ENCODE data around the gene KLHDC3. TPM values are rescaled to one million over a fixed set of nuclear protein-coding genes. Genes with fewer than 3 reads are reported as not detected.
A peak's percentile ranks its signal among the peaks of the same experiment; 100 is the strongest.
"Not testable (repeated sequence)": the region's sequence is repeated elsewhere in the genome, so short reads cannot be mapped to it uniquely, and the experiment has no call there.

KLHDC3 gene
- total RNA-seq, 1 donor from 2014 or later: 73.8 TPM

- Mint-ChIP-seq H3K27me3 (no peaks in the 10 kb centered on the region), H3K9me3 (no peaks in the 10 kb centered on the region), H3K36me3 (ENCODE audit: low read depth) (peaks cover 13% of the 10 kb centered on the region), H3K4me1 (peaks cover 35% of the 10 kb centered on the region), H3K27ac (peak overlapping the region; percentile 97), H3K4me3 (peak overlapping the region; percentile 91)
- intact Hi-C loops (cut with micrococcal nuclease): loop anchor here (1.0 to 5.0 kb wide), 3 partner anchors 35 to 73 kb away; partner anchors contain the start of genes CNPY3, CUL7 and KLHDC3
- peak; percentile 64 for DNase-seq
These were observed 34.4 kb upstream of the KLHDC3 start for GRCh38 chr6:42979523-42980177.

GRCh38 chr6:42981836-42982235 lies 32.2 kb upstream of the KLHDC3 start:
- Mint-ChIP-seq H3K4me3 (peak overlapping the region; percentile 1), H3K27ac (peak overlapping the region; percentile 17), H3K4me1 (peaks cover 47% of the 10 kb centered on the region), H3K36me3 (ENCODE audit: low read depth) (peaks cover 8% of the 10 kb centered on the region), H3K9me3 (no peaks in the 10 kb centered on the region), H3K27me3 (no peaks in the 10 kb centered on the region)
- no peak for DNase-seq
- intact Hi-C loops (cut with micrococcal nuclease): no loop called here

GRCh38 chr6:42984001-42984923 lies 29.8 kb upstream of the KLHDC3 start, which contains the start of gene PPP2R5D:
Gene PPP2R5D (plus strand): TSS chr6:42984570. CDS start chr6:42984678, 108 bp downstream.
- Mint-ChIP-seq H3K27me3 (no peaks in the 10 kb centered on the region), H3K9me3 (no peaks in the 10 kb centered on the region), H3K4me3 (peak within 1 kb of the TSS; percentile 98), H3K36me3 (ENCODE audit: low read depth) (peaks cover 17% of the 10 kb centered on the region), H3K27ac (peak within 1 kb of the TSS; percentile 91), H3K4me1 (peaks cover 54% of the 10 kb centered on the region)
- DNase-seq: peak; percentile 99
- intact Hi-C loops (cut with micrococcal nuclease): loop anchor here (1.0 to 2.0 kb wide), 5 partner anchors 29 to 237 kb away; partner anchors contain the start of genes CNPY3, KLC4, MEA1 and MRPL2

GRCh38 chr6:42984924-42985475 lies 29.0 kb upstream of the KLHDC3 start:
- H3K27me3 Mint-ChIP-seq: no peaks in the 10 kb centered on the region
- peak overlapping the region; percentile 91 for H3K27ac Mint-ChIP-seq
- H3K36me3 Mint-ChIP-seq (ENCODE audit: low read depth): peaks cover 21% of the 10 kb centered on the region
- peaks cover 46% of the 10 kb centered on the region for H3K4me1 Mint-ChIP-seq
- peak; percentile 81 for DNase-seq
- H3K9me3 Mint-ChIP-seq: no peaks in the 10 kb centered on the region
- intact Hi-C loops (cut with micrococcal nuclease): loop anchor here (1.0 to 2.0 kb wide), 5 partner anchors 28 to 238 kb away; partner anchors contain the start of genes CNPY3, KLC4, MEA1 and MRPL2
- peak overlapping the region; percentile 98 for H3K4me3 Mint-ChIP-seq

- Mint-ChIP-seq H3K4me1 (peaks cover 38% of the 10 kb centered on the region), H3K36me3 (ENCODE audit: low read depth) (peaks cover 27% of the 10 kb centered on the region), H3K27me3 (no peaks in the 10 kb centered on the region), H3K27ac (no peak overlapping the region), H3K4me3 (no peak overlapping the region), H3K9me3 (no peaks in the 10 kb centered on the region)
- intact Hi-C loops (cut with micrococcal nuclease): no loop called here
- DNase-seq: no peak
These were observed 26.3 kb upstream of the KLHDC3 start for GRCh38 chr6:42987533-42988451.

GRCh38 chr6:42988486-42989020 lies 25.5 kb upstream of the KLHDC3 start:
- Mint-ChIP-seq H3K27ac (no peak overlapping the region), H3K27me3 (no peaks in the 10 kb centered on the region), H3K9me3 (no peaks in the 10 kb centered on the region), H3K4me3 (no peak overlapping the region), H3K36me3 (ENCODE audit: low read depth) (peaks cover 29% of the 10 kb centered on the region), H3K4me1 (peaks cover 40% of the 10 kb centered on the region)
- intact Hi-C loops (cut with micrococcal nuclease): no loop called here
- DNase-seq: no peak

GRCh38 chr6:42989923-42990322 lies 24.1 kb upstream of the KLHDC3 start:
- peaks cover 30% of the 10 kb centered on the region for H3K36me3 Mint-ChIP-seq (ENCODE audit: low read depth)
- no peak for DNase-seq
- no peak overlapping the region for H3K4me3 Mint-ChIP-seq
- no peaks in the 10 kb centered on the region for H3K9me3 Mint-ChIP-seq
- H3K27me3 Mint-ChIP-seq: no peaks in the 10 kb centered on the region
- H3K27ac Mint-ChIP-seq: no peak overlapping the region
- intact Hi-C loops (cut with micrococcal nuclease): no loop called here
- peaks cover 35% of the 10 kb centered on the region for H3K4me1 Mint-ChIP-seq

- Mint-ChIP-seq H3K4me3 (no peak overlapping the region), H3K4me1 (peaks cover 3% of the 10 kb centered on the region), H3K27me3 (no peaks in the 10 kb centered on the region), H3K9me3 (no peaks in the 10 kb centered on the region), H3K27ac (no peak overlapping the region), H3K36me3 (ENCODE audit: low read depth) (peaks cover 19% of the 10 kb centered on the region)
- no peak for DNase-seq
- intact Hi-C loops (cut with micrococcal nuclease): no loop called here
These were observed 20.6 kb upstream of the KLHDC3 start for GRCh38 chr6:42993445-42993844.

GRCh38 chr6:42996513-42996912 lies 17.5 kb upstream of the KLHDC3 start:
- no peaks in the 10 kb centered on the region for H3K27me3 Mint-ChIP-seq
- intact Hi-C loops (cut with micrococcal nuclease): no loop called here
- H3K4me3 Mint-ChIP-seq: no peak overlapping the region
- H3K36me3 Mint-ChIP-seq (ENCODE audit: low read depth): peaks cover 9% of the 10 kb centered on the region
- peaks cover 2% of the 10 kb centered on the region for H3K4me1 Mint-ChIP-seq
- no peaks in the 10 kb centered on the region for H3K9me3 Mint-ChIP-seq
- no peak for DNase-seq
- H3K27ac Mint-ChIP-seq: no peak overlapping the region

- intact Hi-C loops (cut with micrococcal nuclease); DNase-seq; H3K9me3 Mint-ChIP-seq; H3K27ac Mint-ChIP-seq; H3K4me1 Mint-ChIP-seq; H3K4me3 Mint-ChIP-seq; H3K27me3 Mint-ChIP-seq; H3K36me3 Mint-ChIP-seq (ENCODE audit: low read depth): not testable (repeated sequence)
These were observed 15.8 kb upstream of the KLHDC3 start for GRCh38 chr6:42998205-42998604.

GRCh38 chr6:43001843-43002242 lies 12.2 kb upstream of the KLHDC3 start:
- no peak overlapping the region for H3K27ac Mint-ChIP-seq
- peaks cover 2% of the 10 kb centered on the region for H3K4me1 Mint-ChIP-seq
- no peak overlapping the region for H3K4me3 Mint-ChIP-seq
- H3K9me3 Mint-ChIP-seq: no peaks in the 10 kb centered on the region
- no peak for DNase-seq
- intact Hi-C loops (cut with micrococcal nuclease): no loop called here
- no peaks in the 10 kb centered on the region for H3K27me3 Mint-ChIP-seq
- peaks cover 14% of the 10 kb centered on the region for H3K36me3 Mint-ChIP-seq (ENCODE audit: low read depth)

GRCh38 chr6:43005844-43006243 lies 8.2 kb upstream of the KLHDC3 start:
- H3K27ac Mint-ChIP-seq: no peak overlapping the region
- H3K4me1 Mint-ChIP-seq: peaks cover 2% of the 10 kb centered on the region
- H3K9me3 Mint-ChIP-seq: no peaks in the 10 kb centered on the region
- no peak for DNase-seq
- H3K27me3 Mint-ChIP-seq: no peaks in the 10 kb centered on the region
- H3K36me3 Mint-ChIP-seq (ENCODE audit: low read depth): peaks cover 38% of the 10 kb centered on the region
- intact Hi-C loops (cut with micrococcal nuclease): no loop called here
- H3K4me3 Mint-ChIP-seq: no peak overlapping the region

- no peak overlapping the region for H3K27ac Mint-ChIP-seq
- H3K4me1 Mint-ChIP-seq: peaks cover 2% of the 10 kb centered on the region
- intact Hi-C loops (cut with micrococcal nuclease): no loop called here
- no peak overlapping the region for H3K4me3 Mint-ChIP-seq
- H3K36me3 Mint-ChIP-seq (ENCODE audit: low read depth): peaks cover 41% of the 10 kb centered on the region
- H3K9me3 Mint-ChIP-seq: no peaks in the 10 kb centered on the region
- DNase-seq: no peak
- no peaks in the 10 kb centered on the region for H3K27me3 Mint-ChIP-seq
These were observed 7.8 kb upstream of the KLHDC3 start for GRCh38 chr6:43006251-43006650.

Measured in activated CD4-positive, alpha-beta T cell treated with anti-CD3 and anti-CD28 coated beads, Interleukin-2, amount 10 ng/mL, durations not matched to agents 24 days and 14 days (primary cell).